ENCODE measurements around the gene TRIM34. TPM values are rescaled to one million over a fixed set of nuclear protein-coding genes. Genes with fewer than 3 reads are reported as not detected.

TRIM34 gene
- total and polyA plus RNA-seq, 2 of the 4 experiments (the other 2 are of a cell fraction) = 6.1 to 8.6 TPM

Other genes with a start within 250 kb of the TRIM34 start
- 0.54 and 0.56 TPM in 2 replicates for gene OR51M1, start 241.2 kb upstream of the TRIM34 start, total RNA-seq (2012; rRNA removed)
- 0.67 and 0.87 TPM in 2 replicates for gene OR51M1, start 241.2 kb upstream of the TRIM34 start, polyA plus RNA-seq (2012; rRNA removed)
- gene OR51Q1, start 202.9 kb upstream of the TRIM34 start, total RNA-seq (2012; rRNA removed) = not detected in 2 replicates
- not detected in 2 replicates for gene OR51Q1, start 202.9 kb upstream of the TRIM34 start, polyA plus RNA-seq (2012; rRNA removed)
- gene OR51I1, start 183.5 kb upstream of the TRIM34 start, total RNA-seq (2012; rRNA removed) = not detected in 2 replicates
- gene OR51I1, start 183.5 kb upstream of the TRIM34 start, polyA plus RNA-seq (2012; rRNA removed) = not detected in 2 replicates
- not detected in 2 replicates for gene OR51I2, start 175.7 kb upstream of the TRIM34 start, total RNA-seq (2012; rRNA removed)
- gene OR51I2, start 175.7 kb upstream of the TRIM34 start, polyA plus RNA-seq (2012; rRNA removed) = not detected in 2 replicates
- gene OR52D1, start 136.3 kb upstream of the TRIM34 start, total RNA-seq (2012; rRNA removed) = not detected in 2 replicates
- gene OR52D1, start 136.3 kb upstream of the TRIM34 start, polyA plus RNA-seq (2012; rRNA removed) = not detected in 2 replicates
- gene UBQLN3, start 115.0 kb upstream of the TRIM34 start, total RNA-seq (2012; rRNA removed) = not detected in 2 replicates
- gene UBQLN3, start 115.0 kb upstream of the TRIM34 start, polyA plus RNA-seq (2012; rRNA removed) = not detected in 2 replicates
- 0.18 TPM in 1 of 2 replicates, not detected in the other for gene UBQLNL, start 108.3 kb upstream of the TRIM34 start, total RNA-seq (2012; rRNA removed)
- 0.47 and 0.48 TPM in 2 replicates for gene UBQLNL, start 108.3 kb upstream of the TRIM34 start, polyA plus RNA-seq (2012; rRNA removed)
- gene OR52H1, start 76.5 kb upstream of the TRIM34 start, total RNA-seq (2012; rRNA removed) = 0.18 and 0.28 TPM in 2 replicates
- not detected in 2 replicates for gene OR52H1, start 76.5 kb upstream of the TRIM34 start, polyA plus RNA-seq (2012; rRNA removed)
- gene OR52B6, start 44.1 kb upstream of the TRIM34 start, total RNA-seq (2012; rRNA removed) = not detected in 2 replicates
- gene OR52B6, start 44.1 kb upstream of the TRIM34 start, polyA plus RNA-seq (2012; rRNA removed) = not detected in 2 replicates
- gene TRIM6, start 28.4 kb upstream of the TRIM34 start, total RNA-seq (2012; rRNA removed) = 3.9 and 5.0 TPM in 2 replicates
- 3.7 and 4.7 TPM in 2 replicates for gene TRIM6, start 28.4 kb upstream of the TRIM34 start, polyA plus RNA-seq (2012; rRNA removed)
- gene TRIM5, start 60.1 kb downstream of the TRIM34 start, total RNA-seq (2012; rRNA removed) = 49.1 and 58.0 TPM in 2 replicates
- gene TRIM5, start 60.1 kb downstream of the TRIM34 start, polyA plus RNA-seq (2012; rRNA removed) = 26.3 and 32.6 TPM in 2 replicates
- 39.4 and 46.8 TPM in 2 replicates for gene TRIM22, start 64.8 kb downstream of the TRIM34 start, total RNA-seq (2012; rRNA removed)
- 30.4 and 43.6 TPM in 2 replicates for gene TRIM22, start 64.8 kb downstream of the TRIM34 start, polyA plus RNA-seq (2012; rRNA removed)
- not detected in 2 replicates for gene OR56B1, start 111.4 kb downstream of the TRIM34 start, total RNA-seq (2012; rRNA removed)
- not detected in 2 replicates for gene OR56B1, start 111.4 kb downstream of the TRIM34 start, polyA plus RNA-seq (2012; rRNA removed)
- gene OR52N4, start 129.2 kb downstream of the TRIM34 start, total RNA-seq (2012; rRNA removed) = not detected in 2 replicates
- gene OR52N4, start 129.2 kb downstream of the TRIM34 start, polyA plus RNA-seq (2012; rRNA removed) = not detected in 2 replicates
- not detected in 2 replicates for gene OR52N5, start 158.4 kb downstream of the TRIM34 start, total RNA-seq (2012; rRNA removed)
- not detected in 2 replicates for gene OR52N5, start 158.4 kb downstream of the TRIM34 start, polyA plus RNA-seq (2012; rRNA removed)
- not detected in 2 replicates for gene OR52N1, start 166.3 kb downstream of the TRIM34 start, total RNA-seq (2012; rRNA removed)
- not detected in 2 replicates for gene OR52N1, start 166.3 kb downstream of the TRIM34 start, polyA plus RNA-seq (2012; rRNA removed)
- gene OR52N2, start 183.9 kb downstream of the TRIM34 start, total RNA-seq (2012; rRNA removed) = not detected in 2 replicates
- gene OR52N2, start 183.9 kb downstream of the TRIM34 start, polyA plus RNA-seq (2012; rRNA removed) = not detected in 2 replicates
- gene OR52E6, start 216.9 kb downstream of the TRIM34 start, total RNA-seq (2012; rRNA removed) = not detected in 2 replicates
- not detected in 2 replicates for gene OR52E6, start 216.9 kb downstream of the TRIM34 start, polyA plus RNA-seq (2012; rRNA removed)
- gene OR52E8, start 232.7 kb downstream of the TRIM34 start, total RNA-seq (2012; rRNA removed) = not detected in 2 replicates
- not detected in 2 replicates for gene OR52E8, start 232.7 kb downstream of the TRIM34 start, polyA plus RNA-seq (2012; rRNA removed)